Left renal pelvis (tissue), 4 donors: Measurements from ENCODE around the gene ARHGEF40. TPM values are rescaled to one million over a fixed set of nuclear protein-coding genes. Genes with fewer than 3 reads are reported as not detected.
A peak's percentile ranks its signal among the peaks of the same experiment; 100 is the strongest.

Source experiments
- DNase-seq, 4 donors: peaks; one replicate each; pipeline ENCODE4 v3.0.0-alpha.2; 2013; ENCODE audit warnings: low read depth in 4 of 4, low spot score in 3 of 4
- polyA plus RNA-seq, 4 donors: library from polyadenylated mRNA; unstranded; fragments of 120-200 nt; gene quantifications; one replicate each; pipeline ENCODE4 v1.2.1, GENCODE V29; 2013; ENCODE audit not compliant: insufficient read length in 4 of 4

Gene ARHGEF40
- polyA plus RNA-seq, result 10 to 100 TPM; 65.7 to 87.7 (median 73.2) TPM

GRCh38 chr14:21070083-21070609 is at the start of gene ARHGEF40:
Gene ARHGEF40, plus strand, starts transcription at chr14:21070304. Its CDS starts 93 bp downstream, at chr14:21070397.
- peak in 1 of 4 donors; percentile 45 for DNase-seq

GRCh38 chr14:21020977-21021545 is 49.0 kb upstream of the ARHGEF40 start:
- no peak for DNase-seq

GRCh38 chr14:21022686-21023085 is 47.4 kb upstream of the ARHGEF40 start:
- DNase-seq, result no peak

- no peak for DNase-seq
These were observed 46.9 kb upstream of the ARHGEF40 start for GRCh38 chr14:21023174-21023573.

- DNase-seq, result no peak
These were observed 46.1 kb upstream of the ARHGEF40 start for GRCh38 chr14:21023817-21024584.

GRCh38 chr14:21024585-21025370 is 45.3 kb upstream of the ARHGEF40 start, which contains the start of gene NDRG2:
Gene NDRG2, minus strand, starts transcription at chr14:21025061. Its CDS starts 1,746 bp downstream, at chr14:21023315.
- DNase-seq, result peak in 3 of 4 donors; percentile 55 to 59 (median 58)

- peak in 3 of 4 donors; percentile 39 to 52 (median 44) for DNase-seq
These were observed 44.5 kb upstream of the ARHGEF40 start for GRCh38 chr14:21025371-21026273.

GRCh38 chr14:21026274-21026987 is 43.7 kb upstream of the ARHGEF40 start:
- DNase-seq, result no peak

GRCh38 chr14:21026988-21027315 is 43.2 kb upstream of the ARHGEF40 start:
- DNase-seq, result no peak

GRCh38 chr14:21029917-21030316 is 40.2 kb upstream of the ARHGEF40 start, which contains the start of gene TPPP2:
Gene TPPP2, plus strand, starts transcription at chr14:21030217. Its CDS starts 365 bp downstream, at chr14:21030582.
- no peak for DNase-seq

- no peak for DNase-seq
These were observed 39.6 kb upstream of the ARHGEF40 start for GRCh38 chr14:21030531-21030930.

GRCh38 chr14:21032326-21033132 is 37.6 kb upstream of the ARHGEF40 start:
- DNase-seq, result no peak

GRCh38 chr14:21033133-21033698 is 36.9 kb upstream of the ARHGEF40 start:
- DNase-seq, result no peak

GRCh38 chr14:21034707-21035106 is 35.4 kb upstream of the ARHGEF40 start, which contains the start of gene RNASE13:
Gene RNASE13, minus strand, starts transcription at chr14:21034807. Its CDS starts 519 bp downstream, at chr14:21034288.
- no peak for DNase-seq

- no peak for DNase-seq
These were observed 33.4 kb upstream of the ARHGEF40 start for GRCh38 chr14:21036751-21037150.

GRCh38 chr14:21037156-21037555 is 32.9 kb upstream of the ARHGEF40 start:
- no peak for DNase-seq

- DNase-seq, result peak in 1 of 4 donors; percentile 45
These were observed 31.4 kb upstream of the ARHGEF40 start for GRCh38 chr14:21038441-21039422.
